Activated B cell treated with CpG ODN at 0.5 μM for 24 hours (primary cell): ENCODE data around the gene DGKB. TPM values are rescaled to one million over a fixed set of nuclear protein-coding genes. Genes with fewer than 3 reads are reported as not detected.

Experiments used
- ATAC-seq: fragments of 200-7000 bp; cut with Tn5 transposase; one replicate; pipeline ENCODE4 v1.10.0; 2021; ENCODE audit warnings: low read depth, mild to moderate bottlenecking, moderate library complexity
- CTCF ChIA-PET: fragments of 350-600 bp; sonication (Branson Sonifier 250); formaldehyde crosslinking; loops from one replicate; lab custom pipeline; 2021; ENCODE audit warnings: antibody characterized with exemption; lab: Charles Lee
- POLR2A ChIA-PET: fragments of 350-600 bp; sonication (Branson Sonifier 250); formaldehyde crosslinking; loops from one replicate; lab custom pipeline; 2021; ENCODE audit warnings: antibody characterized with exemption; lab: Charles Lee
- DNase-seq: peaks from one replicate; pipeline ENCODE4 v3.0.0; 2022
- H3K27ac Mint-ChIP-seq: one replicate; pipeline ENCODE4 v1.8.0; 2020; ENCODE audit warnings: mixed read lengths
- H3K27me3 Mint-ChIP-seq: one replicate; pipeline ENCODE4 v1.8.0; 2021; ENCODE audit warnings: mixed read lengths
- H3K36me3 Mint-ChIP-seq: one replicate; pipeline ENCODE4 v1.8.0; 2021; ENCODE audit warnings: low read depth, mixed read lengths
- H3K4me1 Mint-ChIP-seq: one replicate; pipeline ENCODE4 v1.8.0; 2021; ENCODE audit warnings: mixed read lengths
- H3K4me3 Mint-ChIP-seq: one replicate; pipeline ENCODE4 v1.8.0; 2020; ENCODE audit warnings: mild to moderate bottlenecking, mixed read lengths
- H3K9me3 Mint-ChIP-seq: one replicate; pipeline ENCODE4 v1.8.0; 2020; ENCODE audit warnings: mixed read lengths
- CTCF ChIP-seq: fragments of 200-600 bp; IDR thresholded peaks from one replicate; pipeline ENCODE4 v1.8.0; 2022; ENCODE audit warnings: antibody characterized with exemption, mild to moderate bottlenecking
- intact Hi-C: fragments of 100-400 bp; cut with micrococcal nuclease; formaldehyde crosslinking; loops from one replicate; pipeline ENCODE4 v1.15.1; 2024
- total RNA-seq: library from RNA; stranded (reverse); gene quantifications from 2 replicates; pipeline ENCODE4 v1.2.3, GENCODE V29; 2022

DGKB gene
- total RNA-seq, 1 donor from 2014 or later: not detected

- Mint-ChIP-seq H3K27me3 (no peaks in the 10 kb centered on the region), H3K27ac (no peak overlapping the region), H3K4me3 (no peak overlapping the region), H3K36me3 (no peaks in the 10 kb centered on the region), H3K4me1 (no peaks in the 10 kb centered on the region), H3K9me3 (no peaks in the 10 kb centered on the region)
- ChIA-PET CTCF (interaction anchor here (1.5 kb wide), 1 partner anchor 13 kb away, joined by 3 read pairs; no protein-coding TSS in a partner anchor), POLR2A (no interaction called here)
- intact Hi-C loops: no loop called here
- DNase-seq: no peak
- no peak for TF ChIP-seq CTCF
- no peak for ATAC-seq
These were observed 776.6 kb downstream of the DGKB start for GRCh38 chr7:14125998-14126397.

GRCh38 chr7:14124716-14125115 lies 777.8 kb downstream of the DGKB start:
- Mint-ChIP-seq H3K4me3 (no peak overlapping the region), H3K9me3 (no peaks in the 10 kb centered on the region), H3K27me3 (no peaks in the 10 kb centered on the region), H3K4me1 (no peaks in the 10 kb centered on the region), H3K36me3 (no peaks in the 10 kb centered on the region), H3K27ac (no peak overlapping the region)
- TF ChIP-seq CTCF: no peak
- ChIA-PET CTCF (no interaction called here), POLR2A (no interaction called here)
- intact Hi-C loops: no loop called here
- no peak for DNase-seq
- ATAC-seq: no peak

GRCh38 chr7:14123923-14124322 lies 778.6 kb downstream of the DGKB start:
- CTCF ChIA-PET: no interaction called here
- DNase-seq (no peak), ATAC-seq (no peak)
- intact Hi-C loops: no loop called here
- Mint-ChIP-seq H3K27ac (no peak overlapping the region), H3K4me3 (no peak overlapping the region), H3K4me1 (no peaks in the 10 kb centered on the region), H3K36me3 (no peaks in the 10 kb centered on the region), H3K9me3 (no peaks in the 10 kb centered on the region), H3K27me3 (no peaks in the 10 kb centered on the region)
- POLR2A ChIA-PET: no interaction called here
- TF ChIP-seq CTCF: no peak

GRCh38 chr7:14115701-14116100 lies 786.9 kb downstream of the DGKB start:
- H3K27me3 Mint-ChIP-seq: no peaks in the 10 kb centered on the region
- H3K36me3 Mint-ChIP-seq: no peaks in the 10 kb centered on the region
- ATAC-seq: no peak
- no peak overlapping the region for H3K4me3 Mint-ChIP-seq
- no peak for DNase-seq
- ChIA-PET CTCF (no interaction called here), POLR2A (no interaction called here)
- no peaks in the 10 kb centered on the region for H3K4me1 Mint-ChIP-seq
- no peak for TF ChIP-seq CTCF
- H3K9me3 Mint-ChIP-seq: peaks cover 4% of the 10 kb centered on the region
- H3K27ac Mint-ChIP-seq: no peak overlapping the region
- intact Hi-C loops: no loop called here

GRCh38 chr7:14104861-14105260 lies 797.7 kb downstream of the DGKB start:
- H3K27me3 Mint-ChIP-seq: no peaks in the 10 kb centered on the region
- ChIA-PET POLR2A (no interaction called here), CTCF (no interaction called here)
- ATAC-seq (no peak), DNase-seq (no peak)
- H3K4me1 Mint-ChIP-seq: no peaks in the 10 kb centered on the region
- H3K27ac Mint-ChIP-seq: no peak overlapping the region
- H3K4me3 Mint-ChIP-seq: no peak overlapping the region
- intact Hi-C loops: no loop called here
- no peaks in the 10 kb centered on the region for H3K36me3 Mint-ChIP-seq
- TF ChIP-seq CTCF: no peak
- peaks cover 2% of the 10 kb centered on the region for H3K9me3 Mint-ChIP-seq
